H1 (cell line): ENCODE data around the gene TNS1. TPM values are rescaled to one million over a fixed set of nuclear protein-coding genes. Genes with fewer than 3 reads are reported as not detected.

ENCODE experiments used
- CTCF ChIA-PET: fragments of 300-600 bp; sonication (Branson Sonifier 250); formaldehyde crosslinking; loops from one replicate; lab custom pipeline; 2021; ENCODE audit not compliant: partially characterized antibody; lab: Charles Lee
- POLR2A ChIA-PET: fragments of 300-600 bp; sonication (Branson Sonifier 250); formaldehyde crosslinking; loops from one replicate; lab custom pipeline; 2021; ENCODE audit warnings: inconsistent platforms; ENCODE audit not compliant: partially characterized antibody; lab: Charles Lee
- DNase-seq, 2 experiments: peaks; one replicate each; pipeline versions ENCODE4 v3.0.0 to v3.0.0-alpha.2; 2010 to 2022; ENCODE audit warnings: low spot score in 2 of 2, low read depth in 1 of 2, mixed read lengths in 1 of 2
- FAIRE-seq: peaks from 2 replicates; lab custom pipeline; 2011; peaks lifted over from hg19 to GRCh38; lab: Jason Lieb, UNC
- H2AFZ ChIP-seq: 2 replicates; pipeline ENCODE4 v1.8.1; 2012; ENCODE audit warnings: low read length, inconsistent platforms
- H2AK5ac ChIP-seq: 2 replicates; pipeline ENCODE4 v1.6.1; 2013; ENCODE audit warnings: low read depth, low read length
- H2BK120ac ChIP-seq: replicated peaks from 2 replicates; pipeline ENCODE3; 2013; ENCODE audit warnings: low read depth, low read length, inconsistent platforms
- H2BK12ac ChIP-seq: 2 replicates; pipeline ENCODE4 v1.6.1; 2013; ENCODE audit warnings: low read depth, low read length
- H2BK15ac ChIP-seq: 2 replicates; pipeline ENCODE4 v1.6.1; 2013; ENCODE audit warnings: low read length
- H2BK20ac ChIP-seq: 2 replicates; pipeline ENCODE4 v1.6.1; 2013; ENCODE audit warnings: low read length
- H2BK5ac ChIP-seq: 2 replicates; pipeline ENCODE4 v1.6.1; 2013; ENCODE audit warnings: low read depth, low read length
- H3K14ac ChIP-seq: 2 replicates; pipeline ENCODE4 v1.6.1; 2013; ENCODE audit warnings: inconsistent platforms; ENCODE audit not compliant: insufficient read length
- H3K18ac ChIP-seq: 2 replicates; pipeline ENCODE4 v1.6.1; 2013; ENCODE audit warnings: low read length; ENCODE audit errors: extremely low read depth
- H3K23ac ChIP-seq: 2 replicates; pipeline ENCODE4 v1.6.1; 2013; ENCODE audit warnings: inconsistent platforms; ENCODE audit not compliant: insufficient read length
- H3K23me2 ChIP-seq: 2 replicates; pipeline ENCODE4 v1.6.1; 2013; ENCODE audit warnings: low read depth, low read length
- H3K27ac ChIP-seq: 2 replicates; pipeline ENCODE4 v1.6.1; 2011; ENCODE audit warnings: low read depth, low read length, inconsistent platforms
- H3K27me3 ChIP-seq, 4 experiments: replicated peaks in 1 of 4; 1 replicate in 1 of 4; 2 replicates in 3 of 4; pipeline versions ENCODE4 v1.6.1 to v1.8.1; 2011 to 2013; ENCODE audit warnings: low read length in 3 of 4, mild to moderate bottlenecking in 3 of 4, inconsistent platforms in 2 of 4, mixed read lengths in 2 of 4, moderate library complexity in 1 of 4; ENCODE audit not compliant: control insufficient read depth in 3 of 4, insufficient read depth in 3 of 4; ENCODE audit errors: extremely low read depth in 1 of 4
- H3K36me3 ChIP-seq, 4 experiments: 2 replicates each; pipeline versions ENCODE4 v1.6.1 to v1.8.1; 2011 to 2013; ENCODE audit warnings: mild to moderate bottlenecking in 4 of 4, low read length in 3 of 4, moderate library complexity in 2 of 4, control low read depth in 1 of 4, inconsistent platforms in 1 of 4; ENCODE audit not compliant: insufficient read depth in 4 of 4, control insufficient read depth in 2 of 4
- H3K4ac ChIP-seq: replicated peaks from 2 replicates; pipeline ENCODE3; 2013; ENCODE audit warnings: low read length, low read depth, mixed read lengths, inconsistent platforms; ENCODE audit not compliant: insufficient read length
- H3K4me1 ChIP-seq, 4 experiments: replicated peaks in 1 of 4; 1 replicate in 1 of 4; 2 replicates in 3 of 4; pipeline versions ENCODE4 v1.6.1 to v1.8.1; 2011 to 2013; ENCODE audit warnings: low read length in 3 of 4, inconsistent platforms in 2 of 4, mixed read lengths in 1 of 4; ENCODE audit not compliant: insufficient read depth in 4 of 4, control insufficient read depth in 3 of 4
- H3K4me2 ChIP-seq, 2 experiments: 2 replicates each; pipeline versions ENCODE4 v1.6.1 to v1.8.1; 2011 to 2013; ENCODE audit warnings: low read depth in 2 of 2, low read length in 2 of 2, control low read depth in 1 of 2, inconsistent platforms in 1 of 2, mild to moderate bottlenecking in 1 of 2; ENCODE audit not compliant: insufficient read depth in 1 of 2
- H3K4me3 ChIP-seq, 4 experiments: fragments of 200-600, 300-600 bp in 1 of 4; sonication (generic), shearing (Covaris generic), sonication (Bioruptor Twin) in 1 of 4; 2 replicates each; pipeline versions ENCODE4 v1.5.1 to v1.8.1; 2011 to 2016; ENCODE audit warnings: low read length in 4 of 4, low read depth in 3 of 4, control low read depth in 2 of 4, inconsistent platforms in 2 of 4, mild to moderate bottlenecking in 2 of 4, mixed read lengths in 1 of 4, moderate library complexity in 1 of 4; ENCODE audit not compliant: insufficient read depth in 2 of 4; ENCODE audit errors: extremely low read depth in 1 of 4
- H3K56ac ChIP-seq: replicated peaks from 2 replicates; pipeline ENCODE3; 2013; ENCODE audit warnings: low read depth, mild to moderate bottlenecking, mixed read lengths, low read length, inconsistent platforms; ENCODE audit not compliant: insufficient read length
- H3K79me1 ChIP-seq: 2 replicates; pipeline ENCODE4 v1.6.1; 2013; ENCODE audit warnings: low read depth, low read length, control low read depth
- H3K79me2 ChIP-seq, 2 experiments: 2 replicates each; pipeline versions ENCODE4 v1.6.1 to v1.8.1; 2012 to 2013; ENCODE audit warnings: low read length in 2 of 2, mild to moderate bottlenecking in 2 of 2, inconsistent platforms in 1 of 2; ENCODE audit not compliant: insufficient read depth in 2 of 2, control insufficient read depth in 1 of 2
- H3K9ac ChIP-seq, 4 experiments: replicated peaks in 1 of 4; 1 replicate in 1 of 4; 2 replicates in 3 of 4; pipeline versions ENCODE4 v1.6.1 to v1.8.1; 2011 to 2013; ENCODE audit warnings: low read depth in 3 of 4, low read length in 3 of 4, control low read depth in 2 of 4, mild to moderate bottlenecking in 2 of 4, moderate library complexity in 2 of 4, inconsistent platforms in 1 of 4; ENCODE audit errors: extremely low read depth in 1 of 4
- H3K9me3 ChIP-seq, 2 experiments: 2 replicates each; pipeline versions ENCODE4 v1.6.1 to v1.8.1; 2012 to 2013; ENCODE audit warnings: mild to moderate bottlenecking in 2 of 2, moderate library complexity in 2 of 2, control low read depth in 1 of 2, inconsistent platforms in 1 of 2, low read depth in 1 of 2, low read length in 1 of 2, mixed read lengths in 1 of 2; ENCODE audit not compliant: insufficient read depth in 2 of 2
- H4K20me1 ChIP-seq, 2 experiments: replicated peaks in 1 of 2; 2 replicates each; pipeline versions ENCODE3 to v1.8.1; 2011 to 2013; ENCODE audit warnings: inconsistent platforms in 2 of 2, low read length in 2 of 2, mild to moderate bottlenecking in 1 of 2; ENCODE audit not compliant: insufficient read depth in 2 of 2, control insufficient read depth in 1 of 2
- H4K5ac ChIP-seq: 2 replicates; pipeline ENCODE4 v1.6.1; 2013; ENCODE audit warnings: low read length, low read depth, mixed read lengths, inconsistent platforms; ENCODE audit not compliant: insufficient read length
- H4K8ac ChIP-seq: 2 replicates; pipeline ENCODE4 v1.8.0; 2013; ENCODE audit warnings: mild to moderate bottlenecking, moderate library complexity, low read length, inconsistent platforms; ENCODE audit not compliant: insufficient read depth; ENCODE audit errors: extremely low read depth
- H4K91ac ChIP-seq: replicated peaks from 2 replicates; pipeline ENCODE3; 2013; ENCODE audit warnings: low read length, mixed read lengths, inconsistent platforms; ENCODE audit not compliant: insufficient read length
- CEBPB ChIP-seq: IDR thresholded peaks from 2 replicates; pipeline ENCODE4 v1.6.1; 2012; ENCODE audit warnings: low read depth, low read length
- CTCF ChIP-seq, 3 experiments: IDR thresholded peaks; 1 replicate in 2 of 3; 2 replicates in 1 of 3; pipeline versions ENCODE4 v1.5.1 to v1.6.1; 2011; ENCODE audit warnings: low read length in 3 of 3, mild to moderate bottlenecking in 3 of 3, inconsistent platforms in 2 of 3, low read depth in 1 of 3, moderate library complexity in 1 of 3; ENCODE audit not compliant: insufficient read depth in 1 of 3; ENCODE audit errors: control extremely low read depth in 1 of 3
- EZH2 ChIP-seq: fragments of 200-600 bp; sonication (generic); IDR thresholded peaks from 2 replicates; pipeline ENCODE4 v1.7.1; 2012; ENCODE audit warnings: low read depth, mild to moderate bottlenecking, moderate library complexity, low read length, inconsistent platforms; ENCODE audit not compliant: severe bottlenecking
- GABPA ChIP-seq: IDR thresholded peaks from 2 replicates; pipeline ENCODE4 v1.6.1; 2011; ENCODE audit warnings: mild to moderate bottlenecking, low read length, moderate library complexity, borderline replicate concordance; ENCODE audit not compliant: insufficient read depth
- GTF2F1 ChIP-seq: IDR thresholded peaks from 2 replicates; pipeline ENCODE4 v1.6.1; 2012; ENCODE audit warnings: low read depth, low read length, improper control_type of control experiment, borderline replicate concordance
- NRF1 ChIP-seq: IDR thresholded peaks from 2 replicates; pipeline ENCODE4 v1.6.1; 2011; ENCODE audit warnings: mild to moderate bottlenecking, low read depth, low read length, improper control_type of control experiment
- SIRT6 ChIP-seq: IDR thresholded peaks from one replicate; pipeline ENCODE4 v1.7.1; 2012; ENCODE audit warnings: low read length, inconsistent platforms
- WGBS, 2 experiments: shearing (Covaris generic) in 1 of 2; methylation state at CpG; one replicate each; pipeline versions ENCODE4 v1.1.6 to v1.1.7; 2013 to 2015; ENCODE audit warnings: low lambda C conversion rate in 2 of 2, mixed read lengths in 2 of 2, inconsistent platforms in 1 of 2, low coverage in 1 of 2, missing lambda C conversion rate in 1 of 2; ENCODE audit not compliant: insufficient replicate concordance in 2 of 2, insufficient coverage in 1 of 2, insufficient read length in 1 of 2; ENCODE audit errors: extremely low coverage in 1 of 2, missing lambda C conversion rate in 1 of 2; 5-methylcytosine and 5-hydroxymethylcytosine counted together
- polyA plus RNA-seq, 7 experiments: library from polyadenylated mRNA; depleted of rRNA in 3 of 7; stranded (reverse) in 5 of 7; unstranded in 2 of 7; fragments of >200 nt in 5 of 7; fragments of 200-250 nt in 2 of 7; gene quantifications; 1 replicate in 5 of 7; 2 replicates in 1 of 7; 4 replicates in 1 of 7; pipeline versions ENCODE4 v1.2.1 to v1.2.3, GENCODE V29; 2011 to 2013; ENCODE audit warnings: missing spikeins in 2 of 7, mixed read lengths in 2 of 7
- total RNA-seq: library from RNA; stranded (reverse); fragmentation: NEBNext Ultra II Directional; extraction: Animal tissue kit (Norgen Biotek cat#: 25700); gene quantifications from 2 replicates; pipeline ENCODE4 v1.2.1, GENCODE V29; 2021
- TF ChIP-seq, protein P1 (sequence below): IDR thresholded peaks from 2 replicates; pipeline ENCODE4 v1.6.1; 2012; ENCODE audit warnings: low read length, inconsistent platforms

The TNS1 gene
- total and polyA plus RNA-seq, 2 of the 8 experiments (the other 6 are each of a cell fraction or from before 2014, with no cell fraction given): 1.5 to 5.1 TPM

DNA sequence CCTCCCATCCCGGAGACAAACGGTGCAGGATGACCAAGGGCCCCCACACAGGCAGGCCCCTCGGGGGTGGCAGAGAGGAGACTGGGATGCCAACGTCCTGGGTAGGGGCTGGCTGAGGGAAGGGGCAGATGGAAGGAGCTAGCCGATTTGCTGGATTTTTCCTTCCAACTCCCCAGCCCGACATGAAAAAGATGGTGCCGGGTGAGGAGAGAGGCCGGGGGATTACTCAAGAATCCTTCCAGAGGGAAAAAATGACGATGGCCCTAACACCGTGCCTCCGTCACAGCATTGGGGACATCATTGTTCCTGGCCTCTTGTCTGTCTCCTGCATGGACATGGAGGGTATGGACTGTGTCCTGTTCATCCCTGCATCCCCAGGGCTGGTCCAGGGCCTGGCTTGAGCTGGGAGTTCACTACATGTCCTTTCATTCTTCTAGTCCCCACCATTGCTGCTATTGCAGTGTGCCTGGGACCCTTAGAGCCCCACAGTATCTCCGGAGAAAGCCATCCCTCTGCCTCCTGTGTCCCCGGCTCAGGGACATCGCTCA, 217.7 kb downstream of the TNS1 start:
- Histone ChIP-seq H2BK5ac (no peak overlapping the region), H3K27ac (no peak overlapping the region), H4K20me1 (no peaks in the 10 kb centered on the region), H4K8ac (no peak overlapping the region; the same call in 1 of the 2 replicates), H2BK20ac (no peak overlapping the region), H3K23me2 (no peaks in the 10 kb centered on the region; the same call in 1 of the 2 replicates), H3K4me3 (no peak overlapping the region), H3K56ac (no peak overlapping the region), H3K79me1 (no peaks in the 10 kb centered on the region), H3K36me3 (no peaks in the 10 kb centered on the region), H3K4ac (no peak overlapping the region), H4K5ac (no peak overlapping the region), H3K9ac (no peak overlapping the region), H4K91ac (no peak overlapping the region), H2BK12ac (peak overlapping the region; percentile 41; the same call in 1 of the 2 replicates), H2BK15ac (no peak overlapping the region), H3K18ac (no peak overlapping the region), H3K9me3 (peaks cover 4 to 12% of the 10 kb centered on the region in 2 experiments; a peak in 3 of 4 replicates), H3K4me1 (peaks cover 0 to under 1% (median 0%) of the 10 kb centered on the region in 4 experiments; a peak in 1 of 7 replicates), H2AK5ac (no peak overlapping the region), H2AFZ (peak overlapping the region; percentile 94; the same call in 1 of the 2 replicates), H2BK120ac (no peak overlapping the region), H3K23ac (no peak overlapping the region), H3K14ac (no peak overlapping the region), H3K79me2 (no peaks in the 10 kb centered on the region), H3K4me2 (peak overlapping the region in 1 of 2 experiments; percentile 34; a peak in 1 of 4 replicates), H3K27me3 (no peaks in the 10 kb centered on the region; a peak in 1 of 7 replicates)
- POLR2A ChIA-PET: interaction anchor here (1.0 to 1.3 kb wide), 2 partner anchors 204 to 211 kb away, joined by 3 to 4 read pairs; no protein-coding TSS in a partner anchor
- DNase-seq (no peak), FAIRE-seq (no peak)
- WGBS, 2 experiments: 66% methylated on average over 14 of the region's 14 CpGs; no CpG with 5 or more reads in 1 of the 2 experiments
- CTCF ChIA-PET: interaction anchor here (0.7 to 30.4 kb wide), 61 partner anchors 10 to 1044 kb away, joined by 3 to 759 read pairs (median 9); partner anchors contain the start of genes RUFY4 and TNS1
- TF ChIP-seq, protein P1, sequence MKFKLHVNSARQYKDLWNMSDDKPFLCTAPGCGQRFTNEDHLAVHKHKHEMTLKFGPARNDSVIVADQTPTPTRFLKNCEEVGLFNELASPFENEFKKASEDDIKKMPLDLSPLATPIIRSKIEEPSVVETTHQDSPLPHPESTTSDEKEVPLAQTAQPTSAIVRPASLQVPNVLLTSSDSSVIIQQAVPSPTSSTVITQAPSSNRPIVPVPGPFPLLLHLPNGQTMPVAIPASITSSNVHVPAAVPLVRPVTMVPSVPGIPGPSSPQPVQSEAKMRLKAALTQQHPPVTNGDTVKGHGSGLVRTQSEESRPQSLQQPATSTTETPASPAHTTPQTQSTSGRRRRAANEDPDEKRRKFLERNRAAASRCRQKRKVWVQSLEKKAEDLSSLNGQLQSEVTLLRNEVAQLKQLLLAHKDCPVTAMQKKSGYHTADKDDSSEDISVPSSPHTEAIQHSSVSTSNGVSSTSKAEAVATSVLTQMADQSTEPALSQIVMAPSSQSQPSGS: no peak
- TF ChIP-seq GTF2F1: no peak
- no peak for TF ChIP-seq GABPA
- TF ChIP-seq CEBPB: no peak
- TF ChIP-seq SIRT6: no peak
- TF ChIP-seq CTCF (IDR thresholded peaks at IDR 0.05; ENCODE audit: control extremely low read depth in 1 of 3, insufficient read depth in 1 of 3, low read depth in 1 of 3, low read length in 3 of 3): no peak
- TF ChIP-seq NRF1: no peak
- TF ChIP-seq EZH2: no peak
